22Rv1 (cell line): ENCODE measurements around the gene RAB1A.

Experiments used
- H3K27ac ChIP-seq: fragments of 450-650 bp; 2 replicates; pipeline ENCODE4 v1.5.1; 2017
- CTCF ChIP-seq: fragments of 450-650 bp; IDR thresholded peaks from 2 replicates; pipeline ENCODE4 v1.5.1; 2017; ENCODE audit warnings: mild to moderate bottlenecking
- ZFX ChIP-seq: fragments of 450-650 bp; IDR thresholded peaks from 2 replicates; pipeline ENCODE4 v1.6.1; 2017; ENCODE audit warnings: antibody characterized with exemption, borderline replicate concordance

The RAB1A gene

GRCh38 chr2:65073879-65074565 is 55.9 kb downstream of the RAB1A start:
- TF ChIP-seq ZFX: no peak
- H3K27ac ChIP-seq: no peak overlapping the region

- no peak overlapping the region for H3K27ac ChIP-seq
- TF ChIP-seq CTCF (no peak), ZFX (no peak)
These were observed 57.5 kb downstream of the RAB1A start for GRCh38 chr2:65072181-65072970.

GRCh38 chr2:65071499-65072180 is 58.3 kb downstream of the RAB1A start:
- 0 out of 2 replicates have a peak overlapping the region, but pooled peaks have one; percentile 25 for H3K27ac ChIP-seq
- TF ChIP-seq ZFX (no peak), CTCF (peak; percentile 66)

- H3K27ac ChIP-seq: 0 out of 2 replicates have a peak overlapping the region, but pooled peaks have one; percentile 25
- TF ChIP-seq ZFX (no peak), CTCF (no peak)
These were observed 59.0 kb downstream of the RAB1A start for GRCh38 chr2:65070856-65071255.

- TF ChIP-seq ZFX (no peak), CTCF (no peak)
- no peak overlapping the region for H3K27ac ChIP-seq
These were observed 59.6 kb downstream of the RAB1A start for GRCh38 chr2:65070172-65070830.

- TF ChIP-seq ZFX (no peak), CTCF (no peak)
- no peak overlapping the region for H3K27ac ChIP-seq
These were observed 60.5 kb downstream of the RAB1A start for GRCh38 chr2:65069439-65069824.

- TF ChIP-seq ZFX (no peak), CTCF (no peak)
- H3K27ac ChIP-seq: no peak overlapping the region
These were observed 61.9 kb downstream of the RAB1A start for GRCh38 chr2:65067806-65068553.
